Activated CD4-positive, alpha-beta memory T cell treated with anti-CD3 and anti-CD28 coated beads, Interleukin-2, amount 10 ng/mL, durations not matched to agents 7 days and 5 days (primary cell): ENCODE data around the gene NRP1. TPM values are rescaled to one million over a fixed set of nuclear protein-coding genes. Genes with fewer than 3 reads are reported as not detected.

ENCODE experiments used
- CTCF ChIA-PET: fragments of 350-600 bp; sonication (Branson Sonifier 250); formaldehyde crosslinking; loops from one replicate; lab custom pipeline; 2021; ENCODE audit warnings: antibody characterized with exemption, inconsistent platforms; lab: Charles Lee
- POLR2A ChIA-PET: fragments of 350-600 bp; sonication (Branson Sonifier 250); formaldehyde crosslinking; loops from one replicate; lab custom pipeline; 2021; ENCODE audit warnings: antibody characterized with exemption; lab: Charles Lee
- DNase-seq: peaks from one replicate; pipeline ENCODE4 v3.0.0-alpha.2; 2020
- H3K27ac Mint-ChIP-seq: one replicate; pipeline ENCODE4 v1.8.0; 2021; ENCODE audit warnings: mild to moderate bottlenecking, mixed read lengths
- H3K27me3 Mint-ChIP-seq: one replicate; pipeline ENCODE4 v1.8.0; 2021; ENCODE audit warnings: mixed read lengths
- H3K36me3 Mint-ChIP-seq: one replicate; pipeline ENCODE4 v1.8.0; 2021; ENCODE audit warnings: low read depth, mixed read lengths
- H3K4me1 Mint-ChIP-seq: one replicate; pipeline ENCODE4 v1.8.0; 2021; ENCODE audit warnings: mixed read lengths
- H3K4me3 Mint-ChIP-seq: one replicate; pipeline ENCODE4 v1.8.0; 2021; ENCODE audit warnings: mild to moderate bottlenecking, mixed read lengths
- H3K9me3 Mint-ChIP-seq: one replicate; pipeline ENCODE4 v1.8.0; 2021; ENCODE audit warnings: mixed read lengths
- total RNA-seq, 2 experiments: library from RNA; stranded (reverse); gene quantifications; one replicate each; pipeline ENCODE4 v1.2.3, GENCODE V29; 2021

The NRP1 gene
- total RNA-seq, 2 experiments from 2014 or later, result 2.0 to 2.6 TPM

- Mint-ChIP-seq H3K36me3 (peaks cover 9% of the 10 kb centered on the region), H3K9me3 (peaks cover 6% of the 10 kb centered on the region), H3K27ac (no peak overlapping the region), H3K4me1 (peaks cover 26% of the 10 kb centered on the region), H3K27me3 (no peaks in the 10 kb centered on the region), H3K4me3 (no peak overlapping the region)
- POLR2A ChIA-PET, result no interaction called here
- DNase-seq, result no peak
- CTCF ChIA-PET, result no interaction called here
Measured at GRCh38 chr10:33214174-33214573, 120.3 kb downstream of the NRP1 start.

GRCh38 chr10:33212061-33212748 is 122.3 kb downstream of the NRP1 start:
- ChIA-PET POLR2A (no interaction called here), CTCF (no interaction called here)
- DNase-seq, result no peak
- no peaks in the 10 kb centered on the region for H3K27me3 Mint-ChIP-seq
- H3K36me3 Mint-ChIP-seq, result peaks cover 9% of the 10 kb centered on the region
- H3K4me1 Mint-ChIP-seq, result peaks cover 26% of the 10 kb centered on the region
- no peak overlapping the region for H3K27ac Mint-ChIP-seq
- H3K9me3 Mint-ChIP-seq, result peaks cover 6% of the 10 kb centered on the region
- no peak overlapping the region for H3K4me3 Mint-ChIP-seq

DNA sequence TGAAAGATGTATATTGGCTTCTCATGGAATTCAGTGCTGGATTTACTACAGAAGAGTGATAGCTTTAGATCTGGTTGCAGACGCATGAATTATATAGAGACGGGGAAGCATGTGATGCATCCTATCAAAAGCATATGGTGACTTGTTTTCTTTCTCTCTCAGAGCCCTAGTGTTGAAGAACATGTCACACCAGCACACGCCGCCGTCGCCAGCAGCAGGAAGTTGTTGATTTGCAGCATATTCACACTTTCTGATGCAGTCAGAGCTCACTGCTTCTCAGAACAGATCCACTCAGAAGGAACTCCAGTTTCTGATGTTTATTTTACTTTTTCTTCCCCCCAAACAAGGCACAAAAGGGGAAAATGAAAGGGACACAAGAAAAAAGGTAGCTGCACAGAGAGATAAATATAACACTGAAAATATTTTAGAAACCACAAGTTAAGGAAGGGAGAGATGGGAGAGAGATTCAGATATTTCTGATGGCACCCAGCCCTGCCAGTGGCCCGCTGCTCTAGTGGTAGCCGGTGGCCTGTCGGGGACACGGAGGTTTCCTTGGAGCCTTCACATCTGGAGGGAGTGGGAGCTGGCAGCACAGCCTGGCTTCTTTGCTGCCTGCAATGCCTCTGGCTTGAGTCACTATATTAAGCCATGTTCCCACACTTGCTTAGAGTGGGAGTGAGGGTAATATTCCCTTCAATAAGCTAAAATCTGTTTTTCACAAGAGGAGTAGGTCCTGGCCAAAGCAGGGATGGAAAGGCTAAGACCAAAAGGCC is 123.2 kb downstream of the NRP1 start:
- H3K27me3 Mint-ChIP-seq, result no peaks in the 10 kb centered on the region
- peaks cover 9% of the 10 kb centered on the region for H3K36me3 Mint-ChIP-seq
- DNase-seq, result peak; percentile 39
- ChIA-PET CTCF (interaction anchor here (1.7 kb wide), 1 partner anchor 18 kb away, joined by 4 read pairs; no protein-coding TSS in a partner anchor), POLR2A (interaction anchor here (1.5 kb wide), 1 partner anchor 72 kb away, joined by 3 read pairs; no protein-coding TSS in a partner anchor)
- H3K4me1 Mint-ChIP-seq, result peaks cover 26% of the 10 kb centered on the region
- no peak overlapping the region for H3K4me3 Mint-ChIP-seq
- peak overlapping the region; percentile 66 for H3K27ac Mint-ChIP-seq
- peaks cover 6% of the 10 kb centered on the region for H3K9me3 Mint-ChIP-seq

DNA sequence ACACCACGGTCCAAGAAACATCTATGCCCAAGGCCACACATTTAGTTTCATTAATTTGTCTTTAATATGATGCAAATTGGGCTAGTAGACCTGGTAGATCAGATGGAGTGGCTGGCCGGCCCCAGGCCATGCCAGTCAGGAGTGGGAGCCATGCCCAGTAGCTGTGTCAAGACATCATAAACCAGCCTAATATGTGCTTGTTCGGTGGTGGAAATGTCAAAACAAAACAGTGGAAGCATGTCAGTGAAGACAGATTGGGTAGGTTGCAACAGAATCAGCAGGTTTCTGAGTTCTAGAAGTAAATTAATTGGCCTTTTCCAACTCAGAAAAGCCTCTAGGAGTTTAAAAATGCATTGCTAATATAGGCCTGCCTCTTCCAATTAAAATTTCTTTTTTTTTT is 124.7 kb downstream of the NRP1 start:
- Mint-ChIP-seq H3K27me3 (no peaks in the 10 kb centered on the region), H3K4me1 (peaks cover 23% of the 10 kb centered on the region), H3K27ac (no peak overlapping the region), H3K9me3 (peaks cover 6% of the 10 kb centered on the region), H3K36me3 (peaks cover 6% of the 10 kb centered on the region), H3K4me3 (no peak overlapping the region)
- ChIA-PET POLR2A (interaction anchor here (1.5 kb wide), 1 partner anchor 71 kb away, joined by 3 read pairs; no protein-coding TSS in a partner anchor), CTCF (interaction anchor here (0.6 kb wide), 1 partner anchor 905 kb away, joined by 4 read pairs; no protein-coding TSS in a partner anchor)
- no peak for DNase-seq

- H3K9me3 Mint-ChIP-seq, result no peaks in the 10 kb centered on the region
- peaks cover 12% of the 10 kb centered on the region for H3K4me1 Mint-ChIP-seq
- no peak for DNase-seq
- no peaks in the 10 kb centered on the region for H3K27me3 Mint-ChIP-seq
- no peak overlapping the region for H3K27ac Mint-ChIP-seq
- no peaks in the 10 kb centered on the region for H3K36me3 Mint-ChIP-seq
- H3K4me3 Mint-ChIP-seq, result no peak overlapping the region
- ChIA-PET CTCF (interaction anchor here (1.1 kb wide), 1 partner anchor 15 kb away, joined by 5 read pairs; no protein-coding TSS in a partner anchor), POLR2A (no interaction called here)
Measured at GRCh38 chr10:33208166-33208565, 126.3 kb downstream of the NRP1 start.

DNA sequence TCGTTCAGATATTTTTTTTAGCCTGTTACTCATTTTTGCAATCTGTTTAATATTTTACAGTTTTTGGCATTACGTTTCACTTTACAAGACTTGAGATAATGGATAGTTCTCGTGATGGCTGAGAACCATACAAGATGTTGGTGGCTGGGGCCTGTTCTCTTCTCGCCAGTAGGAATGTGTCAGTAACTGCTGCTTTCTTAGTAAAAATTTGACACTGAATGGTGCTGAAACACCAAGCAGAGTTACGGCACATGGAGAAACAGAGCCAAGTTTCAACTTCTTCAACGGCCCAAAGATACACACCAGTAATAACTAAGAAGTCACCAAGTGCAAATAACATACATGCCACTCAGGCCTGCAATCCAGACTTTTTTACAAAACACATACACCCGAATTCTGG is 130.4 kb downstream of the NRP1 start:
- no peaks in the 10 kb centered on the region for H3K4me1 Mint-ChIP-seq
- no peaks in the 10 kb centered on the region for H3K36me3 Mint-ChIP-seq
- H3K4me3 Mint-ChIP-seq, result no peak overlapping the region
- DNase-seq, result no peak
- ChIA-PET CTCF (no interaction called here), POLR2A (no interaction called here)
- H3K27me3 Mint-ChIP-seq, result no peaks in the 10 kb centered on the region
- no peaks in the 10 kb centered on the region for H3K9me3 Mint-ChIP-seq
- no peak overlapping the region for H3K27ac Mint-ChIP-seq

- ChIA-PET CTCF (interaction anchor here (1.3 kb wide), 1 partner anchor 9 kb away, joined by 9 read pairs; no protein-coding TSS in a partner anchor), POLR2A (no interaction called here)
- Mint-ChIP-seq H3K27ac (no peak overlapping the region), H3K36me3 (no peaks in the 10 kb centered on the region), H3K9me3 (no peaks in the 10 kb centered on the region), H3K4me3 (no peak overlapping the region), H3K4me1 (no peaks in the 10 kb centered on the region), H3K27me3 (peaks cover 4% of the 10 kb centered on the region)
- no peak for DNase-seq
Measured at GRCh38 chr10:33201971-33202370, 132.5 kb downstream of the NRP1 start.

- Mint-ChIP-seq H3K9me3 (no peaks in the 10 kb centered on the region), H3K36me3 (no peaks in the 10 kb centered on the region)
- CTCF ChIA-PET, result interaction anchor here (1.3 kb wide), 1 partner anchor 8 kb away, joined by 9 read pairs; no protein-coding TSS in a partner anchor
Measured at GRCh38 chr10:33201056-33201780, 133.2 kb downstream of the NRP1 start.

GRCh38 chr10:33199731-33200232 is 134.7 kb downstream of the NRP1 start:
- H3K4me1 Mint-ChIP-seq, result no peaks in the 10 kb centered on the region
- H3K27me3 Mint-ChIP-seq, result peaks cover 4% of the 10 kb centered on the region
- CTCF ChIA-PET, result no interaction called here
- no peaks in the 10 kb centered on the region for H3K9me3 Mint-ChIP-seq
- H3K4me3 Mint-ChIP-seq, result no peak overlapping the region
- no peak for DNase-seq
- no peaks in the 10 kb centered on the region for H3K36me3 Mint-ChIP-seq
- H3K27ac Mint-ChIP-seq, result no peak overlapping the region
- POLR2A ChIA-PET, result no interaction called here

More at GRCh38 chr10:33201056-33201780, 133.2 kb downstream of the NRP1 start:
- no peak for DNase-seq
- Mint-ChIP-seq H3K27me3 (peaks cover 4% of the 10 kb centered on the region), H3K4me1 (no peaks in the 10 kb centered on the region), H3K4me3 (no peak overlapping the region), H3K27ac (no peak overlapping the region)
- POLR2A ChIA-PET, result no interaction called here

- no peak for DNase-seq
- no peak overlapping the region for H3K27ac Mint-ChIP-seq
- H3K4me1 Mint-ChIP-seq, result no peaks in the 10 kb centered on the region
- H3K27me3 Mint-ChIP-seq, result peaks cover 6% of the 10 kb centered on the region
- H3K9me3 Mint-ChIP-seq, result no peaks in the 10 kb centered on the region
- no peak overlapping the region for H3K4me3 Mint-ChIP-seq
- CTCF ChIA-PET, result interaction anchor here (0.7 kb wide), 1 partner anchor 1072 kb away, joined by 4 read pairs; no protein-coding TSS in a partner anchor
- POLR2A ChIA-PET, result no interaction called here
- no peaks in the 10 kb centered on the region for H3K36me3 Mint-ChIP-seq
Measured at GRCh38 chr10:33198610-33199009, 135.9 kb downstream of the NRP1 start.

DNA sequence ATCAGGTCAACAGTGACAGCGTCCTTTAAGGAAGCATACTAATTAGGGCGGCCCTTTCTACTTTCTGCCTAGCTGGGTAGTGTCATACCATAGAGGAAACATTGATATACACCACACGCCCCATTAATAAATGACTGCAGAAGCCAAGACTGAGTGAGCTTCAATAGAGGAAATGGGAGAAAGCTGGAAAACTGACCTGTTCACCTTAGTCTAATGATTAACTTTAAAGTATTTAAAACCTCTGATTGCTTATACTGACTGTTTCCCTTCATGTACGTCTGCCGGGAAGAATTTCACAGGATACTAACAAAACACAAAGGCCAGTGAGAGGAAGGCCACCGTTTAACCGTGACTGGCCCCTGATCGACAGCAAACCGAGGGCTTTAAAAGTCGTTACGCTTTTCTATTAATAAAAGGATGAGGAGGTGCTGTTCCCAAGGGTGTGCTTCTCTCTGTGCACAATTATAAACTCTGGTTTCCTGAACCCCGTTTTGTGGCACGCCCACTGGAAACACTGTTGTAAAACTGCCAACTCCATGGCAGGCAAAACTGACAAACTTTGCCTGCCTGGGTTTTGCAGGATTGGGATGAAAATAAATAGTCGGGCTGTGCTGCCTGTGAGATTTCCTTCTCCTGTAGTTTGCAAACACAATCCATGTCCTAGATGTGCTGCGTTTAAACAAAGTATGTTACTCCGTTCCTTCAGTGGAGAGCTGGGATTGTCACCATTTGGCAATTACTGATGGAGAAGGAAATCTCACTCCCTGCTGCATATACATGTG is 137.6 kb downstream of the NRP1 start:
- no peaks in the 10 kb centered on the region for H3K9me3 Mint-ChIP-seq
- H3K27ac Mint-ChIP-seq, result no peak overlapping the region
- CTCF ChIA-PET, result no interaction called here

GRCh38 chr10:33196377-33196706 is 138.1 kb downstream of the NRP1 start:
- ChIA-PET POLR2A (no interaction called here), CTCF (no interaction called here)
- peaks cover 4% of the 10 kb centered on the region for H3K4me1 Mint-ChIP-seq
- H3K27ac Mint-ChIP-seq, result no peak overlapping the region
- DNase-seq, result no peak
- peaks cover 13% of the 10 kb centered on the region for H3K27me3 Mint-ChIP-seq
- H3K36me3 Mint-ChIP-seq, result no peaks in the 10 kb centered on the region
- H3K4me3 Mint-ChIP-seq, result no peak overlapping the region
- H3K9me3 Mint-ChIP-seq, result no peaks in the 10 kb centered on the region

More for the DNA sequence above, 137.6 kb downstream of the NRP1 start:
- Mint-ChIP-seq H3K36me3 (no peaks in the 10 kb centered on the region), H3K4me3 (no peak overlapping the region), H3K4me1 (peaks cover 4% of the 10 kb centered on the region), H3K27me3 (peaks cover 13% of the 10 kb centered on the region)
- no peak for DNase-seq
- POLR2A ChIA-PET, result no interaction called here
